GM18873 (cell line): Measurements from ENCODE around the gene ZNF750.

Experiments
- ATAC-seq: cut with Tn5 transposase; IDR thresholded peaks from one replicate; pipeline ENCODE4 v1.9.1; 2021; ENCODE audit warnings: mild to moderate bottlenecking, moderate library complexity, moderate number of reproducible peaks; ENCODE audit not compliant: unreplicated experiment, low FRiP score

Gene ZNF750

DNA sequence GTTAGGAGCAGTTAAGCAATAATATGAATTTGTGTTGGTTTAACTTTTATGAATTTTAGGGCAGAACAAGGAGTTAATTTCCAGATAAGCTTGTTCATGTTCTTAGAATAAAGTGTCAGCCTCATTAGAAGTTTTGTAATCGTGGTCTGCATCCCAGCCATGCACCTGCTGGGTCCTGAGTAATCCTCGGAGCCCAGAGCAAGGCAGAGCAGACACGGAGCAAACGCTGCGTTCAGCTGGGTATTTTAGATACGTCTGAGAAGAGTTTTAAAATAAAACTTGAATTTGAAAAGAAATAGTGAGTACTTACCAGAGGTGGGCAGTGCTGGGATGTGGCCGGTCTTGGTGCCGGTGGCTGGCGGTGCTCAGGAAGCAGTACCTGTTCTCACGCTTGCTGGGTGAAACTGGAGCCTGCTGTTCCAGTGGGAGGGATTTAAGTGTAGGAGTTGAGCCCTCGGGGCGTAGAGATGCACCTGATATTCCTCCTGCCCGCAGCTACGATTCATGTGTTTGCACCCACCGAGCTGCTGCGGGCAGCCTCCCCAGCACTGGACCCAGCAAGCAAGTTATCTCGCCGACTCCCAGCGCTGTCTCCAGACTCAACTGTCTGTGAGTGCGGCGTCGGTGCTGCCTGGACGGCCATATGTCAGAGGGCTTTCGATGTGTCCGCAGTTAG lies at the start of gene ZNF750:
Gene ZNF750, minus strand, starts transcription at position 406 of the 676 bp plus-strand sequence. CDS start 7,568 bp downstream, outside the sequence.
- no peak for ATAC-seq

DNA sequence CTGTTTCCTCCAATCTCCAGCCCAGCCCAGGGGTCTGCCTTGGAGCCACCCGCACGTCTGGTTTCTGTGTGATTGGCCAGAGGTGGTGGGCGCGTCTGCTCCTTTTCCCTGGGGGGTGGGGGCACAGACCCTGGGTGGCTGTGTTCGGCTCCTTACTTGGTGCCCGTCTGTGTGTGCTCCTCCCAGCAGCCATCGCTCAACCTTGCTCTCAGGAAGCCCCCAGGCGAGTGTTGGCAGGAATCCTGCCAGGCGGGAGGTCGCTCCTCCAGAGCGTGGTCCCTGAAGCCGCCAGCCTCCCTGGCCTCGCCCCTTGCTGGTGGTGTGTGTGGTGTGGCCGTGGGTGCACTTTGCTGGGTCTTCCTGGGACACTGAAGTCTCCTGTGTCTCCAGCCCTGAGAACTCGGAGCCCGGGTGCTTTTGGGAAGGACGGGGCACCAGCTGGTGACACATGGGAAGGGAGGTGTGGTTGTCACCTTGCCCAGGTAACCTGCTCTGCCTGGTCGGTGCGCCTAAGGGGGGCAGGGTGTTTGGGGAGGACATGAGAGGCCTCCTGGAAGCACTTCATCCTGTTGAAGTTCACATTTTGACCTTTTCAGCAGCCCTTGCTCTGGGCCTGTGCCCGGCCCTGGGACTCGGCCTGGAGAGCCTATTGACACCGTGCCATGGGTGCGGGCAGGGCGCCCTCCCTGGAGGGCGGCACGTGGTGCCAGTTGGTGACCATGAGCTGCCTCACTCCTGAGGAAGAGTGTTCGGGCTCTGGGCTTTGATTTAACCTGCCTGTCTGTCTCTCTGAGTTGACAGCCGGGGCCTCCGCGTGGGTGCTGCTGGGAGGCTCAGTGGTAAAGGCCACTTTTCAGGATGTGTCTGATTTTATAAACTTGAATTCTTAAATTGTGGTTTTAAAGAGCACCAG lies 49.0 kb upstream of the ZNF750 start:
- no peak for ATAC-seq

GRCh38 chr17:82887255-82888164 lies 47.7 kb upstream of the ZNF750 start:
- ATAC-seq = no peak

DNA sequence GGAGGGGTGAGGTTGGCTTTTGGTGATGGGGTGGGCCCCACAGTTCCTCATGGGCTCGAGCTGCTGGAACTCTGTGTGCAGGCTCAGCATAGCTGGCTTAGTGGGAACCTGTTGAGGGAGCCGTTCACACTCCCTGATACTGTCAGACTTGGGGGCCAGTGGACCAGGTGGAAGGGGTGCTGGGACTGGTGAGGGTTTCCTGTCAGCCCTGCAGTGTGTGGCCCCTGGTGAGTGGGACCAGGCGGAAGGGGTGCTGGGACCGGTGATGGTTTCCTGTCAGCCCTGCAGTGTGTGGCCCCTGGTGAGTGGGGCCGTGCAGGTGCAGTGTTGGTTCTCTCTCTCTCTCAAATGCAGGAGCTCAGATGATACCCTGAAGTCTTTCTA lies 45.1 kb upstream of the ZNF750 start:
- ATAC-seq = no peak

DNA sequence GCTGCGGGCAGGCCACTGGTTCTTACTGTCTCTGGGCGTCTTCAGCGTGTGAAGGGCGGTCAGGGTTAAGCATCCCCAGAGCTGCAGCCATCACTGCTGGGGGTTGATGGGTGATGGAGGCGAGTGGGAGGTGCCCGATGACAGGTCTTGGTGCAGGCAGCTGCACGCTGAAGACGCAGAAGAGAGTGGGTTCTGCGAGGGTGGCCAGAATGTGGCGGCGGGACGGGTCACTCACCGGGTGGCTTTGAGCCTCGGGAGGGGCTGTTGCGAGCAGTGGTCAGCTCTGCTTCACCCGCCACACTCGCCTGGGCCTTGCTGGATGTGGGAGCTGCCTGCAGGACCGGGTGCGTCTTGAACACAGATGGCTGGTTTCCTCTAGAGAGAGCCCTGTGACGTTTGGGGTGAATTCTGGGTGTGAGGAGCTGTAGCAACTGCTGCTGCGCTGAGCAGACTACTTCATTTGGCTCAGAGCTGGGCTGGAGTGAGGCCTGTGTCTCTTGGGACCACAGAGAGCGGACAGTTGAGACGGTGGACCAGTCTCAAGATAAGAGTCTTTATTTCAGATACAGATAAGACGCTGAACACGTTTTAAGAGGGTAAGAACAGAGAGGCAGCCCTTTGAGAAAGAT lies 44.6 kb upstream of the ZNF750 start:
- ATAC-seq = no peak

- ATAC-seq = no peak
Observed at GRCh38 chr17:82883419-82884031, 43.7 kb upstream of the ZNF750 start.

- ATAC-seq = no peak
Observed at GRCh38 chr17:82882715-82883418, 43.0 kb upstream of the ZNF750 start.

GRCh38 chr17:82881900-82882714 lies 42.3 kb upstream of the ZNF750 start:
- ATAC-seq = no peak

DNA sequence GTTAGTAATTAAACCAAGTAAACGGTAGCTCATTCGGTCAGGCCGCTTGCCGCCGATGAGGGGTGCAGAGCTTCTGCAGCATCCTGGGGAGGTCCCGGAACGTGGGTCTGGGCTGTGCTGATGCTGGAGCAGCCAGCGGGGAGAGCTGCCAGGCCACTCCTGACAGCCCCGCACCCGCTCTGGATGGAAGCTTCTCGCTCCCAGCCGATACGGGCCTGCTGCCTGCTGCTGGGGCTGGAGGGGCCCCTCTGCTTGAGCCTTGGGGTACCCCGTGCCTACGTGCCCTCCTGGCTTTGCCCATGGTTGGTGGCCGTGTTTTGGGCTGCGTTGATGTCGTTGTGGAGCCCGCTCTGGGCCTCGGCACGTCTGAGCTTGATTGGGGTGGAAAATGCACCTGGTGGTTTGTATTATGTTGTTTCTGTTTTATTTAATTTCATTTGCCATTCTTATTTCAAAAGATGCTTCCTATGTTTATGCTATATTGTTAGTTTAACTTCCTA lies 41.6 kb upstream of the ZNF750 start:
- ATAC-seq = no peak

DNA sequence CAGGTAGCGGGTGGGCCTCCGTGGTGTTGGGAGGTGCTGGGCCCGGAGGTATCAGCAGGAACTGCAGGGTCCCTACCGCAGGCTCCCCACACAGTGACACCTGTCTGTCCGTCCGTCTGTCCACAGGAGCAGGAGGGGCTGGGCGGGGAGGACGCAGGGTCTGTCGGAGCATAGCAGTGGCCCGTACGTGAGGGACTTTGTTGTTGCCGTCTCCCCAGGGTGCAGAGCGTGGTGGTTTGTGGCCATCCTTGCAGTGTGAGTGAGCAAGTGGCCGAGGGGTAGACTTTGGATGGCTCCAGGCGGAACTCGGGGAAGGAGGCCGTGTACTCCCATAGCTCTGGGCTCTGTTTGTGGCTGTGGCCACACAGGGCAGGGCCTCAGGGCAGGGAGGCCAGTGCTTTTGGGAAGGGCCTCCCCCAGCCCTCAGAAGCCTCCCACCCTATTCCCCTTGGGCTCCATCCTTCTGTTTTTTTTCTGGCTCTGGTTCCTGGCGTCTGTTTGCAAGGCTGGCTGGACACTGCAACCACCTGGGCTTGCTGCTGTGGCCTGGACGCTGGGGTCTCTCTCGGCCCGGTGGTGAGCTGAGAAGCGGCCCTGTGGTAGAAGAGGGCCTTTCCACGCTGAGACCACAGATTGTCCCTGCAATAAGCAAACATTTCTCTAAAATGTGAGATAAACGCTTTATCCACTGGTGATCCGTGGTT lies 41.0 kb upstream of the ZNF750 start:
- no peak for ATAC-seq

DNA sequence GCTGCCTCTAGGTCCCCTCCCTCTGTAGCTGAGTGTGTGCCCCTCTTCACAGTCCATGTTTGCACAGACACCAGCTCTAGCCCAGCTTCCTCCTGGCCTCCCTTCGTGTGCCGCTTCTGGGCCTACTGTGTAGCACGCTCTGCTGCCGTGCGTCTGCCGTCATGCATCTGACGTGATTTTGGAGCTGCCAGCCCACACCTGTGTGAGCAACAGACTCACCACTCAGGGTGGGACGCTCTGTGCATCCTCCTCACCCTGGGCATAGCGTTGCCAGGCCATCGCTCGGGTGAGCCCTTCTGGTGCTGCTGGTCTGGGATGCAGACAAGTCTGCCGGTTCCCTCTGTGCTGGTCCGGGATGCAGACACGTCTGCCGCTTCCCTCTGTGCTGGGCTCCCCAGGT lies 39.4 kb upstream of the ZNF750 start:
- no peak for ATAC-seq

- ATAC-seq = no peak
Observed at GRCh38 chr17:82878527-82878926, 38.7 kb upstream of the ZNF750 start.

GRCh38 chr17:82876602-82877379 lies 37.0 kb upstream of the ZNF750 start:
- ATAC-seq = no peak

DNA sequence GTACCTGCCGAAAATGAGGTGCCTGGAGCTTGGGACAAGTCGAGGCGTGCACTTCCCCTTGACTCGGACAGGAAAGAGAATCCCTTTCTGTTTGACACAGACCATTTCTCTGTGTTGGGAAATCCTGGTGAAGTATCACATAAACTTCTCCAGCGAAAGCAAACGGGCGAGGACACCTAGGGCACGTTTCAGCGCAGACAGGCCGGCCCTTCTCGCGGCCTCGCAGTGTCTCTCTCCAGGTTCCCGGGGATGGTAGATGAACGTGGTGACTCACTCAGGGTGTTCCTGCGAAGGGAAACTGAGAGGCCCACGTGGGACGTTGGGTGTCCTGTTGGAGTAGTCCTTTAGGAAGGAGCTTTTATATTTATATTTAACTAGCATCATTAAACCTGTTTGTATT lies 36.3 kb upstream of the ZNF750 start:
- ATAC-seq = no peak

- ATAC-seq = no peak
Observed at GRCh38 chr17:82875407-82875856, 35.6 kb upstream of the ZNF750 start.

DNA sequence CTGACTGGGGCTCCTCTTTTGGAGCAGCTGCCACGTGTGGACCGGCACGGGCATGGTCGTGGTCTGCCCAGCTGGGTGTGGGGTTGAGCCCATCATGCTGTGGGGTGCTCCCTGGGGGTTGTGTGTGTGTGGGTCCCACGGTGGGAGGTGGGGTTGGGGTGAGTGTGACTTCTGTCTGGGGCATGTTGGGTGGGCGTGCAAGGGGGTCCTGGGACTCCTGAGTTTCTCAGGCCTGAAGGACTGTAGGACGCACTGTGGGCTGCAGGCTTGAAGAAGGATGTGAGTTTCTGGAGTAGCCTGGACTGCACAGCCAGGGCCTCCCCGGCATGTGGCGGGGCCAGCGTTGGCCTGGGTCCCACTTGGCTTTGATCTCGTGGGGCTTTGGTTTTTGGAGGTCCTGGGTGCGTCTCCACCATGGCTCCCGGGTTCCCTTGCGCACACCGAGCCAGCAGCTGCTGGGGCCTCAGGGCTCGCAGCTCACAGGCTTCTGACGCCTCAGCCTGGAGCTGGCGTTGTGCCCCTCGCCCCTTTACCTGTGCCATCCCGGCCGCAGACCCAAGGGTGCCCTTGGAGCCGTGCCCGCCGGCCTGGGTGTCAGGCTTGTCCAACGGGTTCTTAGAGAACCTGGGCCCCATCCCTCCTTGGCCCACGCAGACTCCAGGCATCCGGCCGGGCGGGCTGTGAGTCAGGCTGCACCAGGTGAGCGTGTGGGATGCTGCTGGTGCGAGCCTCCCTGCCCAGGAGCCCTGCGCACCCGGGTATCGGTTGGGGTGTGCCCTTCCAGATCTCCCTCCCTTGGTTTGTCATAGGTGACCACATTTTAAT lies 34.4 kb upstream of the ZNF750 start:
- no peak for ATAC-seq
